Measurements from ENCODE around the gene MVP.
"Not testable (repeated sequence)": the region's sequence is repeated elsewhere in the genome, so short reads cannot be mapped to it uniquely, and the experiment has no call there.

Gene MVP

DNA sequence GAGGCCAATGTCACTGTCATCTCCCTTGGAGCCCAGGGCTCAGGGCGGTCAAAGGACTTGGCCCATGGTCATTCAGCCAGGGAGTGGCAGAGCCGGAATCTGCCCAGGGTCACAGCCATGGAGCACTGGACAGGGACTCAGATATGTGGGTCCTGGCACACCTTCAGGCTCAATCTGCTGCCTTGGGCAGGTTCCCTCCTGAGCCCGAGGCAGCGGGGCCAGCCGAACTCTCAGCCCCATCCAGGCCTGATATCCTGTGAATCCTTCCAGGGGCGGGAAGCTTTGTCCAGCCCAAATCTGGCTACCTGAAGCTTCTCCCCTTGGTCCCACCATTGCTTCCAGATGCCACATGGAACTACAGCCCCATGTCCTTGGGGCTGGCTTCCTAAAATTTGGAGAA is 54.9 kb downstream of the MVP start:
- DNase-seq (ENCODE audit: low spot score): no peak

DNA sequence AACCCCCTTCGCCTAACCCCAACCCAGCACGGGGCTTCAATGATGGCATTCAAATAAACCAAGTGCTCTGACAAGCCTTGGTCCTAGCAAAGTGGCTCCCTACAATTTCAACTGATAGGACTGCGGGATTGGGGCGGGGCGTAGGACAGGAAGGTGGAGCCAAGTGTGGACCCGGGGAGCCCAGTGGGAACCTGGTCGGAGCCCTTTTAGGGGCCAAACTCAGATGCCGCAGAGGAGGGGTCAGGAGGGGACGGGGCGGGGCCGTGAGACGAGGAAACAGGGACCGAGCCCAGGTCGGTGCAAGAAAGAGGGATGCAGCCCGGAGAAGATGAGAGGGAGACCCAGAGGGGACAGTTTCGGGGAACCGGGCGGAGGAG is 55.9 kb downstream of the MVP start:
- DNase-seq (ENCODE audit: low spot score): no peak

DNA sequence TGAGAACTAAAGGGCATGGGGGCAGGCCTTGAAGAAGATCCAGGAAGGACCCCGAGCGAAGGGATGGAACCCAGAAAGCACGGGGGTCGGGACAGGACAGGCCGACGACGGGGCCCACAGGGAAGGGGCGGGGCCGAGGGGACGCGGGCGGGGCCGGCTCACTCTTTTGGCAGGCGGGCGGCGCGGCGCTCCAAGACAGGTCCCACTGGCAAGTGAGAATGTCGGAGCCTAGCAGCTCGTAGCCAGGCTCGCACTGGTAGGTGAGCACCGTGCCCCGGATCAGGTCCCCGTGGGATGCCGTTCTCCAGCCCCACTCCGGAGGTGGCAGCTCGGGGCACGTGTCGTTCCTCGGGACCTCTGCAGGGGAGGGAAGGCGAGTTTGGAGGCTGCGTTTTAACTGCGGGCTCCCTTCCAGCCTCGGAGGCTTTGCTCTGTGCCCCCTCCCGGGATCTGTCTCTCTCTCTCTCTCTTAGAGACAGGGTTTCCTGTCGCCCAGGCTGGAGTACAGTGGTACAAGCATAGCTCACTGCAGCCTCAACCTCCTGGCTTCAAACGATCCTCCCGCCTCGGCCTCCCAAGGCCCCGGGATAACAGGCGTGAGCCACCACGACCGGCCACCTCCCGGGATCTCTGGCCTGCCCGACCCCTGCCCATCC is 56.5 kb downstream of the MVP start:
- no peak for DNase-seq (ENCODE audit: low spot score)

DNA sequence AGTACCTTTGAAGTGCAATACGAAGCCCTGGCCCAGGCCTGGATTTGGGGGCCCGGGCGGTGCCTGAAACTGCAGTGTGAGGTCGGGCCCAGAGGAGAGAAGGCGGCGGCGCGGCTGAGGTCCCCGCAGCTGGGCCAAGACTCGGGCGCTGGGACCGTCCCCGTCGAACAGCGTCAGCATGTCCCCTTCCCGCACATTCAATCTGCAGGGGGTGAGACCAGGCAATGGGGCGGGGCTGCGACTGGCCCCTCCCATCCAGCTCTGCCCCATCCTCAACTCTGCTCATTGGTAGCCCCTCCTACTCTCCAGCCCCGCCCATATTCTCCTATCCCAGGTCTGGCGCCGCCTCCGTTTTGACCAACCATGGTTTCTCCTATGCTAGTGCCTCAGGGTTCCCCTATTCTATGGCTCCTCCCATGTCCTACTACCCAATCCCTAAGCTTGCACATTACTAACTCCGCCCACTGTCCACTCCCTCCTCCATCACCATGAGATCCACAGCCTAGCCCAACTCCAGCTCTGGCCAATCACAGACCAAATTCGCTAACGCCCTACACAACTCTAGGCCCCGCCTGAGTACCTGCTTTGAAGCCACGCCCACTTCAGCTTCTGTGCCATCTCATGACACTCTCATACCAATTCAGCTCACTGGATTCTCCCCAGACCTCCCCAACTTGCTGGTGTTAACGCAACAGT is 57.2 kb downstream of the MVP start:
- no peak for DNase-seq (ENCODE audit: low spot score)

- no peak for DNase-seq (ENCODE audit: low spot score)
These were observed 57.9 kb downstream of the MVP start for GRCh38 chr16:29878172-29878571.

DNA sequence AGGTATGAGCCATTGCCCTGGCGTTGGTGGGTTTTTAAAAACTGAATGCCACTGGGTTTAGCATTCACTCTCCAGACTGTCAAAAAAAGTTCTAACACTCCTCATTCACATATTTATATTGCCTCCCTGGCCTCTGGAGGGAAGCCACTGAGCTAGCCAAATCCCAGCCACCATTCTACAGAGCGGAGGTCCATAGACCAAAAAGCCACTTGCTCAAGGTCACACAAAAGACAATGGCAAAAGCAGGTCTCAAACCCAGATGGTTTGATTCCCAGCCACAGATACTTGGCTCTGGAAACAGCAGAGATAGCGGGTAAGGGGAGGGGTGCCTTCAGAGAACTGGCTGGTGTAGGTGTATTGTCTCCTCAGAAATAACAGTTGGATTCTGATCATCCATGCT is 60.8 kb downstream of the MVP start:
- no peak for DNase-seq (ENCODE audit: low spot score)

GRCh38 chr16:29883987-29884386 is 63.7 kb downstream of the MVP start:
- DNase-seq (ENCODE audit: low spot score): no peak

DNA sequence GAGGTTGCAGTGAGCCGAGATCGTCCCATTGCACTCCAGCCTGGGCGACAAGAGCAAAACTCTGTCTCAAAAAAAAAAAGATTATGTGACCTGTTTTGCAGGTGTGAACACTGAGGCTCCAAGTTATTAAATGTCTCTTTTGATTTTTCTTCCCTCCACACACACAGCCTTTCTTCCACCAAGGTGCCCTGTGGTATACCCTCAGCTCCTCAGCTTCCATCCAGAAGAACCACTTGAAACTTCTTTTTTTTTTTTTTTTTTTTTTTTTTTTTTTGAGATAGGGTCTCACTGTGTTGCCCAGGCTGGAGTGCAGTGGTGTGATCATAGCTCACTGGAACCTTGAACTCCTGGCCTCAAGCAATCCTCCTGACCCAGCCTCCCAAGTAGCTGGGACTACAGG is 69.1 kb downstream of the MVP start:
- DNase-seq (ENCODE audit: low spot score): not testable (repeated sequence)

DNA sequence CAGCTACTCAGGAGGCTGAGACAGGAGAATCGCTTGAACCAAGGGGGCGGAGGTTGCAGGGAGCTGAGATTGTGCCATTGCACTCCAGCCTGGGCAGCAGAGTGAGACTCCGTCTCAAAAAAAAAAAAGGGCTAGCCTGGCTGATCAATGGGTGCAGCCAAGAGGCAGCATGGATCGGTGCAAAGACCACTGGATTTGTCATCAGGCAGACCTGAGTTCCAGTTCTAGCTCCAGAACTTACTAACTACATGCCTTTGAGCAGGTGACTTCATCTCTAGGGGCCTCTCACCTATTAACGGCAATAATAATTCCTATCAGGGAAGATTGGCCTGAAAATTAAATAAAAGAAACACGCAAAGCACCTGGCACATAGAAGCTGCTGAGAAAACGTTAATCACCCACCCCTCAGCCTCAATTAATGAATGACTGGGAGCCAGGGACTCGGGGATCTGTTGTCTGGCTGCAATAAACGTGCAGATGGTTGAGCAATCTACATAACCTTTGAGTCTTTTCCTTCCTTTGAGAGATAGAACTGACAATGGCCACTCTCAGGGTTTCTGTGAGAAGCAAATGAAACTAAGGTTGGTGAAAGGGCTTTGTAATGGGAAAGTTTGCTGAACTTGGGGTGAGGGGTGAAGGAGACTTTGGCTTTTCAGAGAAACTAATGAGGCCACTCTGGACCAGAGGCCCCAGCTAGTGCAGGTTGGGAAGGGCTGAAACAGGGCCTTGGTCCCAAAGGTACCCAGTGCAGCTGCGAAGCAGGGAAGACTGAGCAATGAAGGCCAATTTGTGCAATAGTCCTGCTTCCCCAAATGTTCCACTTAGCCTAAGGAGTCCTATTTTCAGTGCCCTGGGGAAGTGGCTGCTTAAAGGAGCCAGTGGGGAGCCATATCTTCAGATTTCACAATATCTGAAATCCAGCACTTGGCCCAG is 71.5 kb downstream of the MVP start:
- DNase-seq (ENCODE audit: low spot score): no peak

GRCh38 chr16:29892458-29892813 is 72.2 kb downstream of the MVP start:
- no peak for DNase-seq (ENCODE audit: low spot score)

GRCh38 chr16:29893553-29893952 is 73.3 kb downstream of the MVP start:
- DNase-seq (ENCODE audit: low spot score): no peak

DNA sequence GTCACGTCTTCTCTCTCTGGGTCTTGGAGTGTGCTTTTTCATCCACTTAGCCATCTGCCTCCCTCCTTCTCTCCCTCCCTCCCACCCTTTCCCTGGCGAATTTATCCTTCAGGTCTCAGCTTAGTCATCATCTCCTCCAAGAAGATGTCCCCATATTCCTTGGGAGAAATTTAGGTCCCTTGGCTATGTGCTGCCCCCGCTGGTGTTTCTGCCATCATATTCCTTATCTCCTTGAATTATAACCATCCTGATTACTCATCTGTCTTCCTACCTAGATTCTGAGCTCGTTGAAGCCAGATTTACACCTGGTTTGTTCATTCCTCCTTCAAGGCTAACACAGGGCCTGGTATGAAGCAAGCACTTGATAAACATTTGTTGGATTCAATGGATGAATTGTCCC is 74.1 kb downstream of the MVP start:
- DNase-seq (ENCODE audit: low spot score): no peak

- DNase-seq (ENCODE audit: low spot score): no peak
These were observed 76.6 kb downstream of the MVP start for GRCh38 chr16:29896841-29897240.

- DNase-seq (ENCODE audit: low spot score): no peak
These were observed 77.1 kb downstream of the MVP start for GRCh38 chr16:29897333-29897732.

Measured in kidney capillary endothelial cell (primary cell).